Cardiac muscle cell (in vitro differentiated cells and primary cell): ENCODE measurements around the gene POLR3H. TPM values are rescaled to one million over a fixed set of nuclear protein-coding genes. Genes with fewer than 3 reads are reported as not detected.

Source experiments
- DNase-seq, 2 donors: peaks; one replicate each; pipeline versions ENCODE4 v3.0.0 to v3.0.0-alpha.2; 2010 to 2017; ENCODE audit warnings: low read depth in 1 of 2, low spot score in 1 of 2
- H3K27ac ChIP-seq: fragments of 200-600 bp; sonication (generic); 2 replicates; pipeline ENCODE4 v1.5.1; 2016
- H3K27me3 ChIP-seq: fragments of 200-600 bp; sonication (generic); 2 replicates; pipeline ENCODE4 v1.6.0; 2016; ENCODE audit warnings: control low read depth
- H3K36me3 ChIP-seq: fragments of 200-600 bp; sonication (generic); 2 replicates; pipeline ENCODE4 v1.5.1; 2016; ENCODE audit warnings: control low read depth
- H3K4me1 ChIP-seq: fragments of 200-600 bp; sonication (generic); 2 replicates; pipeline ENCODE4 v1.8.1; 2017; ENCODE audit warnings: low read depth, mild to moderate bottlenecking, mixed run types
- H3K4me3 ChIP-seq: fragments of 200-600 bp; sonication (generic); 2 replicates; pipeline ENCODE4 v1.5.1; 2016; ENCODE audit warnings: mild to moderate bottlenecking
- H3K9me3 ChIP-seq: fragments of 200-600 bp; sonication (generic); 2 replicates; pipeline ENCODE4 v1.5.1; 2017; ENCODE audit warnings: low read depth, mild to moderate bottlenecking, control low read depth
- CTCF ChIP-seq: IDR thresholded peaks from 2 replicates; pipeline ENCODE4 v1.5.1; 2012; ENCODE audit warnings: low read depth, mild to moderate bottlenecking, low read length
- polyA plus RNA-seq: library from polyadenylated mRNA; unstranded; fragments of >200 nt; fragmentation: Nextera tagmentation; extraction: Ambion mirVana; gene quantifications from 2 replicates; pipeline ENCODE4 v1.2.1, GENCODE V29; 2016
- total RNA-seq: library from RNA; depleted of rRNA; stranded (reverse); fragments of >200 nt; gene quantifications from 2 replicates; pipeline ENCODE4 v1.2.3, GENCODE V29; 2016

The POLR3H gene
- total and polyA plus RNA-seq, 2 experiments from 2014 or later, result 11.4 to 30.9 TPM

GRCh38 chr22:41528132-41528766, 16.0 kb downstream of the POLR3H start:
- peaks cover 49% of the 10 kb centered on the region for H3K36me3 ChIP-seq
- no peak overlapping the region for H3K4me3 ChIP-seq
- no peaks in the 10 kb centered on the region for H3K4me1 ChIP-seq
- H3K27me3 ChIP-seq, result no peaks in the 10 kb centered on the region
- H3K27ac ChIP-seq, result peak overlapping the region; percentile 66
- no peaks in the 10 kb centered on the region for H3K9me3 ChIP-seq
- DNase-seq, result no peak
- no peak for TF ChIP-seq CTCF

- no peaks in the 10 kb centered on the region for H3K4me1 ChIP-seq
- peak; percentile 29 to 46 for DNase-seq
- peaks cover 55% of the 10 kb centered on the region for H3K36me3 ChIP-seq
- TF ChIP-seq CTCF, result peak; percentile 82
- H3K27me3 ChIP-seq, result no peaks in the 10 kb centered on the region
- H3K4me3 ChIP-seq, result no peak overlapping the region
- H3K27ac ChIP-seq, result peak overlapping the region; percentile 66
- H3K9me3 ChIP-seq, result no peaks in the 10 kb centered on the region
Measured at GRCh38 chr22:41526830-41527799, 17.2 kb downstream of the POLR3H start.

- Histone ChIP-seq H3K27me3 (no peaks in the 10 kb centered on the region), H3K4me1 (no peaks in the 10 kb centered on the region), H3K36me3 (peaks cover 55% of the 10 kb centered on the region), H3K27ac (peak overlapping the region; percentile 45), H3K4me3 (no peak overlapping the region), H3K9me3 (no peaks in the 10 kb centered on the region)
- DNase-seq, result no peak
- no peak for TF ChIP-seq CTCF
Measured at GRCh38 chr22:41526226-41526829, 17.9 kb downstream of the POLR3H start.

- peaks cover 55% of the 10 kb centered on the region for H3K36me3 ChIP-seq
- TF ChIP-seq CTCF, result no peak
- H3K9me3 ChIP-seq, result no peaks in the 10 kb centered on the region
- peak overlapping the region; percentile 45 for H3K27ac ChIP-seq
- DNase-seq, result no peak
- H3K27me3 ChIP-seq, result no peaks in the 10 kb centered on the region
- H3K4me3 ChIP-seq, result no peak overlapping the region
- no peaks in the 10 kb centered on the region for H3K4me1 ChIP-seq
Measured at GRCh38 chr22:41525450-41526225, 18.6 kb downstream of the POLR3H start.
